NCI-H748 treated with DMSO at 0.1 percent for 48 hours (cell line): ENCODE data around the gene LCLAT1.

Experiments
- DNase-seq: peaks from one replicate; lab custom pipeline; 2025; lab: John Stamatoyannopoulos, UW

Gene LCLAT1

GRCh38 chr2:30516166-30516565, 69.1 kb downstream of the LCLAT1 start:
- no peak for DNase-seq

DNA sequence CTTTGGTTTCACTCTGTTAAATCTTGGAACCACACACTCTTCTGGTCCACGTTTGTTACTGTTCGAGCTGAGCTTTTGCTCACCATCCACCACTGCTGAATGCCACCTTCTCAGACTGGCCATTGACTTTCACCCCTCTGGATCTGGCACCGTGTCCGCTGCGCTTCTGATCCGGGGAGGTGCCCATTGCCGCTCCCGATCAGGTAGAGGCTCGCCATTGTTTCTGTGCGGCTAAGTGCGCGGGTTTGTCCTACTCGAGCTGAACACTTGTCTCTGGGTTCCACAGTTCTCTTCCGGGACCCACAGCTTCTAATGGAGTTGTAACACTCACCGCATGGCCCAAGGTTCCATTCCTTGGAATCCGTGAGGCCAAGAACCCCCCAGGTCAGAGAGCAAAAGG, 72.8 kb downstream of the LCLAT1 start:
- DNase-seq, result no peak

DNA sequence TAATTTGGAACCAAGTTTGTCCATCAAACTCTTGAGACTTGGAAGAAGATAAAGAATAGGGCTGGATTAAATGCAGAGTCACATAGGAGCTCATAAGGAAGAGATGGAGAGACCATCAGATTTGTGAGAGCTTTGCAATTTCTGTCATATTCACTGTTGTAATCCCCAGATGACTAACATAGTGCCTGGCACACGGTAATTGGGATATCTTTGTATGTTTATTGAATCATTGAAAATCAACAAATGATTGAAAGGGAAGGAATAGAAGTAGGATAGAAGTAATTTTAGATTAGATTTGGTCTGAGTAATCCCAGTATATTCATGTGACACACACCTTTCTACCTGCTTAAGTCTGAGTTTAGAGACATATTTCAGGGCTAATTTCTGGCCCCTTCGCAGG, 75.4 kb downstream of the LCLAT1 start:
- DNase-seq, result no peak

GRCh38 chr2:30527411-30527810, 80.4 kb downstream of the LCLAT1 start:
- DNase-seq, result no peak

DNA sequence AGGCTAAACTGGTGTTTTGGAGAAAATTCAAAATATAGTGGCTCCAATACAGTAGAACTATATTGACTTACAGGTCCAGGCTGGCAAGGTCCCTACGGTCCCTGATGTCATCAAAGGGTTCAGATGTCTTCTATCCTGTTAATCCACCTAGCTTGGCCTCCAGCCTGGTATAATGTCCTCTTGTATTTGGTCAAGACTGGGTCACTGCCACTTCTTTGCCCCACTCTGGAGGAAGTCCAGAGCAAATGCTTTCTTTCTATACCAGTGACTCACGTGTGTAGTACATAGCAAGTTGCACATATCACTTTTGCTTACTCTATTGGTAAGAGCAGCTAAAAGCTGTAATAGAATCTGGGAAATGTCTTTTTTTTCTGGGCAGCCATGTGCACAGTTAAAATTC, 80.8 kb downstream of the LCLAT1 start:
- no peak for DNase-seq

DNA sequence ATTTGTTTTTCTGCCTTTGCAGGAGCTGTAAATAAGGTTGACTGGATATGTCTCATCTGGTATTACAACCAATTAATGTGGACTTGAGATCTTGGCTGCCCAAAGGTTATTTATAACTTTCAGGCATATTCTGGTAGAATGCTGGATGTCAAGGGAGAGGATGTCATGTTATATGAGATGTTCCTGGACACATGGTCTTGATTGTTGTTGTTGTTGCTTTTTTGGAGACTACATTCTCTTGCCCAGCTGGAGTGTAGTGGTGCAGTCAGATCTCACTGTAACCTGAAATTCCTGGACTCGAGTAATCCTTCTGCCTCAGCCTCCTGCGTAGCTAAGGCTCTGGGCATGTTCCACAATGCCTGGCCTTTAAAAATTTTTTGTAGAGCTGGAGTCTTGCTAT, 83.3 kb downstream of the LCLAT1 start:
- DNase-seq, result no peak

DNA sequence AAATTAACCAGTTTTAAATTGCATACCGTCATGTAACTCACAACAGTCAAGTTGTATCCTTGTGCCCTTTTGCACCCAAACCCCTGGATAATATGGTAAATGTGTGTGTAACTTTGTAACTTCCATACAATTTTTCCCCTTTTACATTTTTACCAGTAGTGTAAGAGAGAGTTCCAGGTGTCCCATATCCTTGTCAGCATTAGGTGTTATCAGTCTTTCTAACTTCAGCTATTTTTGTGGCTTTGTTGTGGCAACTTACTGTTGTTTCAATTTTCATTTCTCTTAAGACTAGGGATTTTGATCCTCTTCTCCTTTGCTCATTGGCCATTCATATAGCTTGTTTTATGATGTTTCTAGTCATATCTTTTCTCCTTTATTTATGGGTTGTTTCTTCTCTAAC, 94.6 kb downstream of the LCLAT1 start:
- no peak for DNase-seq

GRCh38 chr2:30545875-30546274, 98.8 kb downstream of the LCLAT1 start:
- DNase-seq, result no peak

DNA sequence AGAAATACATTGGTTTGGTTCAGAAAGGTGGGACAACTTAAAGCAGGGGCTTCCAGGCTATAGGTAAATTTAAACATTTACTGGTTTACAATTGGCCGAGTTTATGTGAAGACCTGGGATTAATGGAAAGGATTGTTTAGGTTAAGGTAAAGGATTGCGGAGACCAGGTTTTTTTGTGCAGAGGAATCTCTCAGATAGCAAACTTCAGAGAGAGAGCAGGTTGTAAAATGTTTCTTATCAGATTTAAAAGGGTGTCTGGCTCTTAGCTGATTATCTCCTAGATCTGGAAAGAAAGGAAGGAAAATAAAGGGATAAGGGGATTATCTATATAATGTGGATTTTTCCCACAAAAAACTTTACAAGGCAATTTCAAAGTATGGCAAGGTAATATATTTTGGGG, 101.3 kb downstream of the LCLAT1 start:
- no peak for DNase-seq

- no peak for DNase-seq
These were observed 102.0 kb downstream of the LCLAT1 start for GRCh38 chr2:30549096-30549495.

DNA sequence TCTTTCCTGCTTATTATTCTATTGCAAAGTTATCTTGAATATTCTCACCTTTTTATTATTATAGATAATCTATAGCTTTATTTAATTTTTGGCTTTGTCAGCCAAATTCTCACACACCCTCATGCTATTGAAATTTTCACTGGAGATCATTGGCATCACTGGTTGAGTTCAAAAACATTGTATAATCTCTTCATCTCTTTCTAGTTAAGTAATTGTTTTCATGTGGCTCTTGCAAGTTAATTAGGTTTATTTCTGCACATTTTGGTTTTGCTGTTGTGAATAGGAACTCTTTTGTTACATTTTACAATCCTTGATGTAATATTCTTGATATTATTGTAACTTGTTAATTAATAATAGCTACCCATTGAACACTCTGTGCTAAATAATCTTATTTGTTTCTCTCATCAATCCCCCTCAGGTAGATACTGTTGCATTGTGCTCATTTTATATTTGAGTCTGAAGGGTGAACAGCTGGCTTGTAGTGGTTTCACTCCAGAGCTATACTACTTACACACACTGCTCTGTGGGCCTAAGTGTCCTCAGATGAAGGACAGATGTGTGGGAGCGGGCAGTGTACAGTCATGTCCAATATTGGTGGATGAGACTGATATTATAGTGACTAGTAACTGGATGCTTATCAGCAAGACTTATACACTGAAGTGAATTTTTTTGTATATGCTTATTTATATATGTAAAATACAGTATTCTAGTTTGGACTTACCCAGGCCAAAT, 112.7 kb downstream of the LCLAT1 start:
- no peak for DNase-seq

DNA sequence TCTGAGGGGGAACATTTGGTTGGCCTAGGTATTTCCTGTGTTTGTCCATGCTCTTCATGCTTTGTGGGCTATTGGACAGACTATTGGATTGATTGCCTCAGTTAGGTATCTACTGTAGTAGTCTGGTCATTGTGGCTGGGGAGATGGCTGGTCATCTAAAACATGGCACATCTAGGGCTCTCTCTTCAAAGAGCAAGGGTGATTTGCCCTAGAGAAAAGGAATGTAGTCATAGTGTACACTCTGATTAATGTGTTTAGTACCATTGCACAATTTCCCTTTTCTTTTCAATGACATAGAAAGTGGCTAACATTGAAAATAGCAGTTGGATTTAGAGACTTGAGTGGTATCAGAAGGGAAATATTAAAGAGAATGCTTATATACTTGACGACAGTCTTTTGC, 114.3 kb downstream of the LCLAT1 start:
- DNase-seq, result no peak

DNA sequence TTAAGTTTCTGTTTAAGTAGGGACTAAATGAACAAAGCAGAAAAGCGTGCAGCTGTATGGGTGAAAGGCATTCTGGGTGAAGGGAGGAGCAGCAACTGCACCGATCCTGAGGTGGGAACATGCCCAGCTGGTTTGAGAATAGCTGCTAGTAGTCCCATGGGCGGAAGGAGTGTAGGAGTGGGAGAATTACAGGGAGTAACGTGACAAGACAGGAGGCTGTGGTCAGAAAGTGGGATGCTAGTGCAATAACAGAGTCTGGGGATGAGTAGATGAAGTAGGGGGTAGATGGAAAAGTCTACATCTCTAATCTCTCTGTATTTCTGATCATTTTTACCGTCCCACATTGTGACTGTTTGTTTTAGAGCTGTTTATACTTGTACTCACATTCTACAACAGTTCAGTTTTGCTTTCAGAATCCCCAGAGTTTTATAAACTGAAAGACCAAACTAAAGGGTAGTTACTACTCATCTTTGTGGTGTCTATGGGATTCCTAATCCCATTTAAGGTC, 118.9 kb downstream of the LCLAT1 start:
- DNase-seq, result no peak

DNA sequence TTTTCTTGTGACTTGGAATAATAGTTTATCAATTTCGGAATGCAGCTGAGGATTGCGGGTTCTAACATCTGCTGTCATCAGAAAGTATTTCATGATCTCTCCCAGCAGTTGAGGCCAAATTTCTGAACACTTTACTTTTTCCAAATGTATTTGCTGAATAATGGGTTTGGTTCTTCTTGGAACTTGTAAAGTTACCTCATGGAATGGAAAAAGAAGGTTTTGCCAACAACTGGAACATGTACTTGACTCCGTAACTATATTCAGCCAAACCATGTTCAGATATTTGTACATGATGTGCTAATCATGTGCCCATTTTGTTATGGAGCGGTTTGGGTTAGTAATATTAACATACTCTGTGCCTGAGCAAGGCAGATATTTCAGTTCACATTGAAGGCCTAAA, 119.6 kb downstream of the LCLAT1 start:
- no peak for DNase-seq

GRCh38 chr2:30567317-30567716, 120.3 kb downstream of the LCLAT1 start:
- DNase-seq, result no peak

DNA sequence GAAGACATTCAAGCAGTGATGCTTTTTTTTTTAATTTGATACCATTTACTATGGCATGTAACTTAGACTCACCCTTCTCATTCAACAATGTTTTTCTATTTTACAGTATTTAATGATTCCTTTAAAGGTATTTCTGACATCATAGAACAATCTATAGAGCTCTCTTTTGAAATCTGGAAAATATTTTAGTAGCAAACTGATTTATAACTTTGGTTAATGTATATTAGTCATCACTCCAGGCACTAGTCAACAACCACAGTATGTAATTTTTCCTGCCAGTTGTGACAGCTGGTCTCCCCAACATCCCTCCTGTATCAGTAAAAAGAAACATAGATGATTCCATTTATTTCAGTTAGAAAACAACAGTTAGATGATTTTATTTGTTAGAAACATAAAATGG, 122.9 kb downstream of the LCLAT1 start:
- no peak for DNase-seq

- no peak for DNase-seq
These were observed 130.1 kb downstream of the LCLAT1 start for GRCh38 chr2:30577151-30577550.

DNA sequence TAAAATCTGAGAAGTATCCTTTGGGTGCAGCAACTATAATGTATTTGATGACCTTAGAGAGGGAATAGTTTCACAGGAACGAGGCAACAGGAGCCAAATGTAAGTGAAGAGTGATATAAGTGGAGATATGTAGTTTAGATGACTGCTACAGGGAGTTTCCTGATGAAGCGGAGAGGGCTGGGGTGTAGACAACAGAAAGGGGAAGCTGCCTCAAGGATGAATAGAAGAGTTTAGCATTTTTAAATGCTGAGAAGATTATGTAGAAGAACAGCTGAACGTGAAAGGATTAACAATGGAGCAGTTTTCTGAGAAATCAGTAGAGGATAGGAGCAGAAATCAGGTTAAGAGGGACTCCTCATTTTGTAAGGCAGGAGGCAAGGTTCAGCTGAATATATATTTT, 133.3 kb downstream of the LCLAT1 start:
- DNase-seq, result no peak

- DNase-seq, result no peak
These were observed 135.5 kb downstream of the LCLAT1 start for GRCh38 chr2:30582521-30582920.

DNA sequence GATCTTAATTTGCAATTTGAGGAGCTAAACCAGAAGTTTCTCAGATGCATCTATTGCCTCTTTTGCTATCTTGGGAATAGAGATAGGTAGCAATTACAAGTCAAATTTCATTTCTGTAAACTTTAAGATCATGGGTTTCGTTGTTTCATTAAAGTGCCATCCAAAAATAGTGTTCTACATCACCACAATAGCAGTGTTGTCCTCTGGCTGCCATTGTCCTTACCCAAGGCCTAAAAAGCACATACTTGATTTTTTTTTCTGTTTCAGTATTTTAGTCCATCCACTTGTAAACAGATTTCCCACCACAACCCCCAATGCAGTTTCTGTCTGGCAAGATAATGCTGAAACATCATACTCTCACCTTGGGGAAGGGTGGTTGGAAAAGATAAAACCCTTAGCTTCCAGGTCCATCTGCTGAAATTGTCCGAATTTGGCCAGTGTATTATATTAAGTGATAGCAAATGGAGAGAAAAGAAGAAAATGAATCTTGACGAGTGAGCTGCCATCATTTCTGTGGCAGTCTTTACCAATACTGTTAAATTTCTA, 136.2 kb downstream of the LCLAT1 start:
- DNase-seq, result no peak

GRCh38 chr2:30584116-30584515, 137.1 kb downstream of the LCLAT1 start:
- DNase-seq, result no peak

GRCh38 chr2:30588994-30589393, 141.9 kb downstream of the LCLAT1 start:
- no peak for DNase-seq

DNA sequence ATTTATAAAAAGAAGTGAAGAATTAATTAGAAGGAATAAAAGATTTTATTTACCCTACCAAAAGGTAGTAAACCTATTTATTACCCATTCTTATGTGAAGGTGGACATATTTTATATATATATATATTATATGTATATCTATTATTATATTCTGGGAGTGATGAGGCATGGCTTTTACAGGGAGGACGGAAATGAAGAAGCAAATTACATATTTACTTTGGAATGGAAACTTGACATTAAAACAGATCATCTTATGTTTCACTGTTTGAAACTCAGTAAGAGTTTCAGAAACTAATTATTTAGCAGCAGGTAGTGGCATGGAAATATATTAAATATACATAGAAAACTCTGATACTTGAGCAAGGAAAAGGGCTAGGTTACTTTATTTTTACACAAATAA, 143.4 kb downstream of the LCLAT1 start:
- DNase-seq, result no peak

- no peak for DNase-seq
These were observed 144.1 kb downstream of the LCLAT1 start for GRCh38 chr2:30591186-30591585.
